ENCODE measurements around the gene TAAR5.
"Not testable (repeated sequence)": the region's sequence is repeated elsewhere in the genome, so short reads cannot be mapped to it uniquely, and the experiment has no call there.

TAAR5 gene

DNA sequence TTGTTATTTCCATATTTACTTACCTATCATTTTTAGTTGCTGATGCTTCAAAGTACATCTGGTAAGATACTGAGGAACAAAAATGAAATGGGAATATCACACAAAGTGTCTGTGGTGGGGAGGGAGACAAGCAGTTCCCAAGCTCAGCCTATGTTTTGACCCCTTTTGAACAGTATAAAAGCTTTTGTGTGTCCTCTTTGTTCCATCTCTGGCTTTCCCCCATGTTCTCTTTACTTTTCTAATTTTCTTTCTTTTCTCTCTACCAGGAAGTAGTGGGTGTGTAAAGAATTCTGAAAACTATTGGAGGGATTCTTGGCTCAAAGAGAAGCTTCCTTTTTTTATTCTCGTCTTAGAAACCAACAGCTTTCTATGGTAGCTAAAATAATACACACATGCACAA is 27.1 kb upstream of the TAAR5 start:
- DNase-seq (ENCODE audit: low read depth) = no peak
- TF ChIP-seq, protein P1, sequence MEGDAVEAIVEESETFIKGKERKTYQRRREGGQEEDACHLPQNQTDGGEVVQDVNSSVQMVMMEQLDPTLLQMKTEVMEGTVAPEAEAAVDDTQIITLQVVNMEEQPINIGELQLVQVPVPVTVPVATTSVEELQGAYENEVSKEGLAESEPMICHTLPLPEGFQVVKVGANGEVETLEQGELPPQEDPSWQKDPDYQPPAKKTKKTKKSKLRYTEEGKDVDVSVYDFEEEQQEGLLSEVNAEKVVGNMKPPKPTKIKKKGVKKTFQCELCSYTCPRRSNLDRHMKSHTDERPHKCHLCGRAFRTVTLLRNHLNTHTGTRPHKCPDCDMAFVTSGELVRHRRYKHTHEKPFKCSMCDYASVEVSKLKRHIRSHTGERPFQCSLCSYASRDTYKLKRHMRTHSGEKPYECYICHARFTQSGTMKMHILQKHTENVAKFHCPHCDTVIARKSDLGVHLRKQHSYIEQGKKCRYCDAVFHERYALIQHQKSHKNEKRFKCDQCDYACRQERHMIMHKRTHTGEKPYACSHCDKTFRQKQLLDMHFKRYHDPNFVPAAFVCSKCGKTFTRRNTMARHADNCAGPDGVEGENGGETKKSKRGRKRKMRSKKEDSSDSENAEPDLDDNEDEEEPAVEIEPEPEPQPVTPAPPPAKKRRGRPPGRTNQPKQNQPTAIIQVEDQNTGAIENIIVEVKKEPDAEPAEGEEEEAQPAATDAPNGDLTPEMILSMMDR (IDR thresholded peaks at IDR 0.05; ENCODE audit: control insufficient read depth, extremely low read depth, insufficient read depth) = no peak
- H3K4me3 ChIP-seq (ENCODE audit: low read depth, low read length) = no peak overlapping the region

DNA sequence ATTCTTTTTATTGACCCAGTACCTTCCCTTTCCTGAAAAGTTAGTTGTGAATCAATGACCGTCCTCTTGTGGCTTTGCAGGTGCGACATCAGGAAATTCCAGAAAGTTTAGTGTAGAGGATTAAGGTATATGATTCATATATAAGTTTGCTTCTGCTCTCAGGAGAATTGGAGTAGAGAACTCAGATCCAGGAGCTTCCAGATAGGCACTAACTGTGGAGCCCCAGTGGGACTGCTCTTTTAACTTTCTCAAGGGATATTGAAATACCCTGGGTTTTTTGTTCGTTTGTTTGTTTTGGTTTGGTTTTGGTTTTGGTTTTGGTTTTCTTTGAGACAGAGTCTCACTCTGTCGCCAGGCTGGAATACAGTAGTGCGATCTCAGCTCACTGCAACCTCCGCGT is 25.0 kb upstream of the TAAR5 start:
- DNase-seq (ENCODE audit: low read depth) = no peak
- H3K4me3 ChIP-seq (ENCODE audit: low read depth, low read length) = no peak overlapping the region
- TF ChIP-seq, protein P1 (IDR thresholded peaks at IDR 0.05; ENCODE audit: control insufficient read depth, extremely low read depth, insufficient read depth) = no peak

- H3K4me3 ChIP-seq (ENCODE audit: low read depth, low read length) = no peak overlapping the region
- no peak for DNase-seq (ENCODE audit: low read depth)
- TF ChIP-seq, protein P1 (IDR thresholded peaks at IDR 0.05; ENCODE audit: control insufficient read depth, extremely low read depth, insufficient read depth) = no peak
These were observed 23.0 kb upstream of the TAAR5 start for GRCh38 chr6:132612449-132613108.

- no peak for DNase-seq (ENCODE audit: low read depth)
- no peak overlapping the region for H3K4me3 ChIP-seq (ENCODE audit: low read depth, low read length)
- TF ChIP-seq, protein P1 (IDR thresholded peaks at IDR 0.05; ENCODE audit: control insufficient read depth, extremely low read depth, insufficient read depth) = no peak
These were observed 22.1 kb upstream of the TAAR5 start for GRCh38 chr6:132611616-132612015.

GRCh38 chr6:132607544-132608233 is 18.1 kb upstream of the TAAR5 start:
- no peak for DNase-seq (ENCODE audit: low read depth)
- no peak overlapping the region for H3K4me3 ChIP-seq (ENCODE audit: low read depth, low read length)
- TF ChIP-seq, protein P1 (IDR thresholded peaks at IDR 0.05; ENCODE audit: control insufficient read depth, extremely low read depth, insufficient read depth) = no peak

DNA sequence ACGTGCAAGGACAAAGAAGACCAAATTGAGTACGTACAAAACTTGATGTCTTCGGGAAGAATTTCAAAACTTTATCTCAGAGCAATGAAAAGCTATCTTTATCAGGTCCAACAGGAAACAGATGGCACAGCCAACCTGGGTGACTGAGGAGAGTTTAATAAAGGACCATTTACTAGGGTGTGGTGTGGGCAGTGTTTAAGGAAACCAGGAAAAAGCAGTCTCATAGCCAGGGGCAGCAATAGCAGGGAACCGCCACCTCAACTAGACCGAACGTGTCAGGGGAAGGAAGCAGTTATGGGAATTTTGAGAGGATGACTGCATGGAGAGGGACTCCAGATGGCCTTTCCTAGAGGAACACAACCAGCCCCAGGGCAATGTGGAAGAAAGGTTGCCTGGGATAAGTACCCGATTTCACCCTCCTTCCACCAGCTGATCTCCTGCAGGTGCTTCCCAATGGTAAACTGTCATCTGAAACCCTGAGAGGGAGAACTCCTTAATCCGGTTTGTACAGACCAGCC is 15.2 kb upstream of the TAAR5 start:
- H3K4me3 ChIP-seq (ENCODE audit: low read depth, low read length) = no peak overlapping the region
- DNase-seq (ENCODE audit: low read depth) = no peak

GRCh38 chr6:132600900-132601299 is 11.4 kb upstream of the TAAR5 start:
- not testable (repeated sequence) for DNase-seq (ENCODE audit: low read depth); H3K4me3 ChIP-seq (ENCODE audit: low read depth, low read length)

More for the DNA sequence above, 15.2 kb upstream of the TAAR5 start:
- TF ChIP-seq, protein P1 (IDR thresholded peaks at IDR 0.05; ENCODE audit: control insufficient read depth, extremely low read depth, insufficient read depth) = no peak
